Loucy (cell line): ENCODE measurements around the gene KLHL6.
A peak's percentile ranks its signal among the peaks of the same experiment; 100 is the strongest.
"Not testable (repeated sequence)": the region's sequence is repeated elsewhere in the genome, so short reads cannot be mapped to it uniquely, and the experiment has no call there.

Experiments
- H2AFZ ChIP-seq: fragments of 200-600 bp; sonication (generic); 2 replicates; pipeline ENCODE4 v1.6.0; 2016; ENCODE audit warnings: antibody characterized with exemption, mild to moderate bottlenecking, low read length, moderate library complexity
- H3F3A ChIP-seq: fragments of 200-600 bp; 2 replicates; pipeline ENCODE4 v1.6.0; 2016; ENCODE audit warnings: antibody characterized with exemption, low read depth, mild to moderate bottlenecking
- H3K27me3 ChIP-seq: fragments of 200-600 bp; sonication (generic); 2 replicates; pipeline ENCODE4 v1.6.1; 2014; ENCODE audit warnings: low read length, mild to moderate bottlenecking; ENCODE audit not compliant: insufficient read depth, poor library complexity, severe bottlenecking
- H3K36me3 ChIP-seq: fragments of 200-600 bp; sonication (generic); 2 replicates; pipeline ENCODE4 v1.6.1; 2016; ENCODE audit warnings: low read length; ENCODE audit not compliant: insufficient read depth
- H3K4me1 ChIP-seq: fragments of 200-600 bp; sonication (generic); 2 replicates; pipeline ENCODE4 v1.5.1; 2014; ENCODE audit warnings: low read length, mild to moderate bottlenecking; ENCODE audit not compliant: insufficient read depth, poor library complexity, severe bottlenecking
- H3K4me2 ChIP-seq: fragments of 200-600 bp; sonication (generic); 2 replicates; pipeline ENCODE4 v1.6.0; 2014; ENCODE audit warnings: antibody characterized with exemption, low read length, low read depth, mild to moderate bottlenecking; ENCODE audit not compliant: poor library complexity, severe bottlenecking
- H3K4me3 ChIP-seq: fragments of 200-600 bp; sonication (generic); 2 replicates; pipeline ENCODE4 v1.5.1; 2014; ENCODE audit warnings: low read length, mild to moderate bottlenecking, mixed read lengths; ENCODE audit not compliant: poor library complexity, severe bottlenecking
- H3K79me2 ChIP-seq: fragments of 200-600 bp; sonication (generic); 2 replicates; pipeline ENCODE4 v1.6.1; 2014; ENCODE audit warnings: low read length; ENCODE audit not compliant: insufficient read depth
- H3K9ac ChIP-seq: fragments of 200-600 bp; sonication (generic); 2 replicates; pipeline ENCODE4 v1.6.0; 2014; ENCODE audit warnings: mild to moderate bottlenecking, low read depth, low read length, moderate library complexity; ENCODE audit not compliant: poor library complexity, severe bottlenecking
- H3K9me2 ChIP-seq: fragments of 200-600 bp; sonication (generic); replicated peaks from 2 replicates; pipeline ENCODE4 v1.6.1; 2016; ENCODE audit warnings: low read depth, low read length, mixed read lengths
- H3K9me3 ChIP-seq: fragments of 200-600 bp; sonication (generic); 2 replicates; pipeline ENCODE4 v1.6.1; 2014; ENCODE audit warnings: mild to moderate bottlenecking, antibody characterized with exemption, low read length, low read depth; ENCODE audit not compliant: insufficient read depth
- H4K20me1 ChIP-seq: fragments of 200-600 bp; sonication (generic); 2 replicates; pipeline ENCODE4 v1.6.0; 2014; ENCODE audit warnings: antibody characterized with exemption, low read length, mild to moderate bottlenecking; ENCODE audit not compliant: insufficient read depth, poor library complexity, severe bottlenecking
- CTCF ChIP-seq: fragments of 200-600 bp; sonication (generic); conservative IDR thresholded peaks from 2 replicates; pipeline ENCODE4 v1.5.1; 2014; ENCODE audit warnings: mild to moderate bottlenecking, antibody characterized with exemption, low read length
- EZH2phosphoT487 ChIP-seq: fragments of 200-600 bp; IDR thresholded peaks from 2 replicates; pipeline ENCODE4 v1.6.1; 2018; ENCODE audit warnings: antibody characterized with exemption, mild to moderate bottlenecking, moderate library complexity, borderline replicate concordance

KLHL6 gene

GRCh38 chr3:183520295-183520694 is 35.2 kb downstream of the KLHL6 start:
- H3K9ac ChIP-seq = peak overlapping the region; percentile 85
- H3K79me2 ChIP-seq = peaks cover 47% of the 10 kb centered on the region; the same call in 1 of the 2 replicates
- not testable (repeated sequence) for H2AFZ ChIP-seq, H3K9me3 ChIP-seq, H3K9me2 ChIP-seq, H3K27me3 ChIP-seq, H4K20me1 ChIP-seq
- peak overlapping the region; percentile 91 for H3K4me2 ChIP-seq
- peaks cover 36% of the 10 kb centered on the region; the same call in 1 of the 2 replicates for H3K36me3 ChIP-seq
- peak overlapping the region; percentile 74 for H3K4me3 ChIP-seq
- peaks cover 54% of the 10 kb centered on the region for H3K4me1 ChIP-seq
- peaks cover 16% of the 10 kb centered on the region for H3F3A ChIP-seq

- Histone ChIP-seq H2AFZ (no peak overlapping the region), H3F3A (peaks cover 16% of the 10 kb centered on the region), H4K20me1 (peaks cover 7% of the 10 kb centered on the region), H3K4me3 (peak overlapping the region; percentile 74), H3K9ac (peak overlapping the region; percentile 85), H3K27me3 (no peaks in the 10 kb centered on the region), H3K4me1 (peaks cover 58% of the 10 kb centered on the region), H3K79me2 (peaks cover 51% of the 10 kb centered on the region; the same call in 1 of the 2 replicates), H3K36me3 (peaks cover 34% of the 10 kb centered on the region; the same call in 1 of the 2 replicates), H3K9me3 (no peaks in the 10 kb centered on the region), H3K9me2 (no peaks in the 10 kb centered on the region), H3K4me2 (peak overlapping the region; percentile 91)
- TF ChIP-seq EZH2phosphoT487 = no peak
- TF ChIP-seq CTCF = no peak
These were observed 35.6 kb downstream of the KLHL6 start for GRCh38 chr3:183519891-183520290.

- no peak for TF ChIP-seq EZH2phosphoT487
- no peak for TF ChIP-seq CTCF
- H3K9me2 ChIP-seq = no peaks in the 10 kb centered on the region
- peaks cover 23% of the 10 kb centered on the region; the same call in 1 of the 2 replicates for H3K36me3 ChIP-seq
- peak overlapping the region; percentile 91 for H3K4me2 ChIP-seq
- peak overlapping the region; percentile 10; the same call in 1 of the 2 replicates for H2AFZ ChIP-seq
- H4K20me1 ChIP-seq = peaks cover 7% of the 10 kb centered on the region
- peaks cover 58% of the 10 kb centered on the region for H3K4me1 ChIP-seq
- H3K79me2 ChIP-seq = peaks cover 51% of the 10 kb centered on the region; the same call in 1 of the 2 replicates
- peak overlapping the region; percentile 74 for H3K4me3 ChIP-seq
- H3F3A ChIP-seq = peaks cover 16% of the 10 kb centered on the region
- no peaks in the 10 kb centered on the region for H3K27me3 ChIP-seq
- H3K9me3 ChIP-seq = no peaks in the 10 kb centered on the region
- H3K9ac ChIP-seq = peak overlapping the region; percentile 85
These were observed 36.8 kb downstream of the KLHL6 start for GRCh38 chr3:183518491-183519251.
